GM10266 (cell line): Measurements from ENCODE around the gene TMEM62.

ENCODE experiments used
- DNase-seq: peaks from one replicate; pipeline ENCODE4 v3.0.0; 2012; ENCODE audit errors: extremely low spot score
- CTCF ChIP-seq: IDR thresholded peaks from 2 replicates; pipeline ENCODE4 v1.5.1; 2012; ENCODE audit warnings: mild to moderate bottlenecking, low read depth; ENCODE audit not compliant: control insufficient read depth, insufficient read depth; ENCODE audit errors: missing control alignments

TMEM62 gene

GRCh38 chr15:43230640-43231115 is 97.3 kb downstream of the TMEM62 start:
- no peak for TF ChIP-seq CTCF
- no peak for DNase-seq

GRCh38 chr15:43232289-43232874 is 99.0 kb downstream of the TMEM62 start:
- TF ChIP-seq CTCF, result no peak
- no peak for DNase-seq
